GM10248 (cell line): Measurements from ENCODE around the gene HCRTR1.

Experiments
- CTCF ChIA-PET: fragments of 300-600 bp; sonication (Branson Sonifier 250); formaldehyde crosslinking; extraction: SDS; loops from one replicate; lab custom pipeline; 2021; ENCODE audit warnings: antibody characterized with exemption; lab: Yijun Ruan, JAX
- POLR2A ChIA-PET: fragments of 350-650 bp; sonication (Branson Sonifier 250); formaldehyde crosslinking; extraction: SDS; loops from one replicate; lab custom pipeline; 2020; ENCODE audit warnings: antibody characterized with exemption; lab: Yijun Ruan, JAX
- DNase-seq: peaks from one replicate; pipeline ENCODE4 v3.0.0; 2012; ENCODE audit errors: extremely low spot score
- CTCF ChIP-seq: IDR thresholded peaks from 2 replicates; pipeline ENCODE4 v1.5.1; 2012; ENCODE audit warnings: mild to moderate bottlenecking, low read depth; ENCODE audit errors: extremely low read depth, missing control alignments, control extremely low read depth

The HCRTR1 gene

GRCh38 chr1:31657972-31658510 is 40.6 kb downstream of the HCRTR1 start:
- ChIA-PET CTCF (interaction anchor here (11.0 kb wide), 1 partner anchor 131 kb away, joined by 87 read pairs; no protein-coding TSS in a partner anchor), POLR2A (no interaction called here)
- no peak for DNase-seq
- TF ChIP-seq CTCF = no peak

- DNase-seq = no peak
- POLR2A ChIA-PET = no interaction called here
- no peak for TF ChIP-seq CTCF
- CTCF ChIA-PET = interaction anchor here (1.8 to 11.0 kb wide), 2 partner anchors 87 to 130 kb away, joined by 6 to 87 read pairs; no protein-coding TSS in a partner anchor
Observed at GRCh38 chr1:31658721-31659120, 41.2 kb downstream of the HCRTR1 start.

GRCh38 chr1:31659889-31660288 is 42.4 kb downstream of the HCRTR1 start:
- POLR2A ChIA-PET = no interaction called here

GRCh38 chr1:31660871-31661455 is 43.5 kb downstream of the HCRTR1 start:
- ChIA-PET CTCF (interaction anchor here (0.9 to 11.0 kb wide), 7 partner anchors 10 to 128 kb away, joined by 3 to 87 read pairs (median 7); no protein-coding TSS in a partner anchor), POLR2A (no interaction called here)
- no peak for TF ChIP-seq CTCF
- no peak for DNase-seq

More at GRCh38 chr1:31659889-31660288, 42.4 kb downstream of the HCRTR1 start:
- CTCF ChIA-PET = interaction anchor here (1.8 to 11.0 kb wide), 2 partner anchors 86 to 129 kb away, joined by 6 to 87 read pairs; no protein-coding TSS in a partner anchor
- no peak for DNase-seq
- no peak for TF ChIP-seq CTCF

GRCh38 chr1:31661856-31662255 is 44.4 kb downstream of the HCRTR1 start:
- POLR2A ChIA-PET = no interaction called here
- CTCF ChIA-PET = interaction anchor here (0.9 to 11.0 kb wide), 7 partner anchors 11 to 127 kb away, joined by 3 to 87 read pairs (median 7); no protein-coding TSS in a partner anchor
- DNase-seq = no peak

More at GRCh38 chr1:31661856-31662255, 44.4 kb downstream of the HCRTR1 start:
- TF ChIP-seq CTCF = no peak
